Fibroblast of pulmonary artery (primary cell): ENCODE measurements around the gene MSX1.

Experiments
- DNase-seq: peaks from one replicate; pipeline ENCODE4 v3.0.0-alpha.2; 2010; ENCODE audit warnings: low read depth
- H3K4me3 ChIP-seq: replicated peaks from 2 replicates; pipeline ENCODE4 v1.5.1; 2011; ENCODE audit warnings: low read depth, mild to moderate bottlenecking, control low read depth, low read length, moderate library complexity
- TF ChIP-seq, protein P1 (sequence below): IDR thresholded peaks from 2 replicates; pipeline ENCODE4 v1.5.1; 2011; ENCODE audit warnings: mild to moderate bottlenecking, control low read depth, low read length, inconsistent platforms; ENCODE audit errors: missing control alignments

MSX1 gene

GRCh38 chr4:4838936-4839810 lies 20.3 kb upstream of the MSX1 start:
- no peak overlapping the region for H3K4me3 ChIP-seq
- TF ChIP-seq, protein P1, sequence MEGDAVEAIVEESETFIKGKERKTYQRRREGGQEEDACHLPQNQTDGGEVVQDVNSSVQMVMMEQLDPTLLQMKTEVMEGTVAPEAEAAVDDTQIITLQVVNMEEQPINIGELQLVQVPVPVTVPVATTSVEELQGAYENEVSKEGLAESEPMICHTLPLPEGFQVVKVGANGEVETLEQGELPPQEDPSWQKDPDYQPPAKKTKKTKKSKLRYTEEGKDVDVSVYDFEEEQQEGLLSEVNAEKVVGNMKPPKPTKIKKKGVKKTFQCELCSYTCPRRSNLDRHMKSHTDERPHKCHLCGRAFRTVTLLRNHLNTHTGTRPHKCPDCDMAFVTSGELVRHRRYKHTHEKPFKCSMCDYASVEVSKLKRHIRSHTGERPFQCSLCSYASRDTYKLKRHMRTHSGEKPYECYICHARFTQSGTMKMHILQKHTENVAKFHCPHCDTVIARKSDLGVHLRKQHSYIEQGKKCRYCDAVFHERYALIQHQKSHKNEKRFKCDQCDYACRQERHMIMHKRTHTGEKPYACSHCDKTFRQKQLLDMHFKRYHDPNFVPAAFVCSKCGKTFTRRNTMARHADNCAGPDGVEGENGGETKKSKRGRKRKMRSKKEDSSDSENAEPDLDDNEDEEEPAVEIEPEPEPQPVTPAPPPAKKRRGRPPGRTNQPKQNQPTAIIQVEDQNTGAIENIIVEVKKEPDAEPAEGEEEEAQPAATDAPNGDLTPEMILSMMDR, result no peak
- DNase-seq, result no peak

- no peak overlapping the region for H3K4me3 ChIP-seq
- DNase-seq, result no peak
- TF ChIP-seq, protein P1, result no peak
Measured at GRCh38 chr4:4840351-4840750, 19.1 kb upstream of the MSX1 start.

DNA sequence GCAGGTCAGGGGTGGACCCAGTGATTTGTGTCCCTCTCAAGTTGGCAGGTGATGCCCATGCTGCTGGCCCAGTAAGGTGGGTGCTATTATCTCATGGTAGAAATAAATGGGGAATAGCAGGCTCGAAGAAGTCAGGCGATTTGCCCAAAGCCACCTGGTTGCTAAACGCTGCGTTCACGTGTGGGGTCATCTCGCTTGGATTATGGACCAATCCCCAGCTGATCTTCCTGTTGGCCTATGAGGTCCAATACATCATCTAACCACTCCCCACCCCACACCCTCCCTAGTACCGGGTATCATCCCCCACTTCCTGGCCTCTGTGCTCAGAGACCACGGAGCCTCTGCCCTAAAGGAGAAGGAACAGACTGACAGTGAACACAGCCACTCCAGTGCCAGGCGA lies 18.3 kb upstream of the MSX1 start:
- TF ChIP-seq, protein P1, result no peak
- no peak for DNase-seq
- no peak overlapping the region for H3K4me3 ChIP-seq

DNA sequence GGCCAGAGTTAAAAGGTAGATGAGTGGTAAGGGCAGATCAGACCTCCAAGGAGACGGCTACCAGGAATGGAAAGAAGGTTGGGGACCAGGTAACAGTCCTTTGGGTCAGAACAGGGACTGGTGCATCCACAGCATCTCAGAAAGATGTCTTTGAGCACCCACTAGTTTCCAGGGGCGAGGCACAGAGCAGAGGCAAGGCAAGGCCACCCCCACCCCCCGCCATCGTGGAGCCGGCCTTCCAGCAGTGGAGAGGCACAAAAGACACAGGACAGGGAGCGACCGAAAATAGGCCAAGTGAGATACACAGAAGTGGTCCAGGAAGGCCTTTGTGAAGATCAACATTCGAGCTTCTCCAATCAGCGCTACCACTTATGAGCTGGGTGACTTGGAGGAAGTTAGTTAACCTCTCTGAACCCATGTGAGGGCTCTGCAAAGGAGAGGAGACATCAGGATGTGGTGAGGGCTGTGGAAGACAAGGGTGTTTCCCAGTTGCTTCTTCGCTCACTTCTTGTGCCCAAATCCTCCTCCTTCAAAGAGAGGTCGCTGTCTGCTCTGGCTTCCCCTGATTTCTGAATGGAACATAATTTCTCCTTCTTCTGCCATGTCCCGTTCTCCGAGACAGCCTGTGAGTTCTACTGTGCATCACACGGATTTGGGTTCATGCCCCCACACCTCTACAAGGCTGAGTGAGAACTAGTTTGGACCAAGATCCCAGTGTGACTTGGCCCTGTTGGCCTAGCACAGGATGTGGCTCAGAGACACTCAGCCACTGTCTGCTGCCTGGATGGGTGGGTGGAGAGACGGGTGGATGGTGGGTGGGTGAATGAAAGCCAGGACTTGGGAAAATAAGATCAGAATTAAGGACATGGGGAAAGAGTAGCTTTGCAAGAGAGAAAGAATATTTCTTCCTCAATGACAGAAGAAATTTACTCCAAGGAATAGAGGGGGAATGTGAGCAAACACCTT lies 16.7 kb upstream of the MSX1 start:
- TF ChIP-seq, protein P1, result no peak
- no peak overlapping the region for H3K4me3 ChIP-seq
- no peak for DNase-seq

- DNase-seq, result no peak
- H3K4me3 ChIP-seq, result no peak overlapping the region
- TF ChIP-seq, protein P1, result no peak
Measured at GRCh38 chr4:4843635-4844291, 15.7 kb upstream of the MSX1 start.

DNA sequence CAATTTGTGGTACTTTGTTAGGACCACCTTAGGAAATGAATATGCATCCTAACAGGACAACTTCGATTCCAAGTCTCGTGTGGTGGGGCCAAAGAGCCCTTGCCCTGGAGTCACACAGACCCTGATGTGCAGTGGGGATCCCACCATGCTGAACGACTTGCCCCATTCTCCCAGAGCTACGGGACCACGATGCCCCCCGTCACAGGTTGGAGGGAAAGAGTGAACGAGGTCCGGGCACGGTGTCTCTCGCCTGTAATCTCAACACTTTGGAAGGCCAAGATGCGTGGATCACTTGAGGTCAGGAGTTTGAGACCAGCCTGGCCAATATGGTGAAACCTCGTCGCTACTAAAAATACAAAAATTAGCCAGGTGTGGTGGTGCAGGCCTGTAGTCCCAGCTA lies 14.4 kb upstream of the MSX1 start:
- H3K4me3 ChIP-seq, result no peak overlapping the region
- DNase-seq, result no peak
- TF ChIP-seq, protein P1, result no peak
